Mucosa of stomach (tissue), 1 donor: ENCODE data around the gene TM4SF18.

Source experiments
- H3K27me3 ChIP-seq: one replicate; pipeline ENCODE4 v1.7.0; 2013; ENCODE audit warnings: mild to moderate bottlenecking, low read length; ENCODE audit not compliant: control insufficient read depth, insufficient read depth
- H3K36me3 ChIP-seq: one replicate; pipeline ENCODE4 v1.7.0; 2013; ENCODE audit warnings: low read length; ENCODE audit not compliant: control insufficient read depth, insufficient read depth
- H3K4me1 ChIP-seq: one replicate; pipeline ENCODE4 v1.7.0; 2013; ENCODE audit warnings: mild to moderate bottlenecking, low read length; ENCODE audit not compliant: control insufficient read depth, insufficient read depth
- H3K4me3 ChIP-seq: one replicate; pipeline ENCODE4 v1.7.0; 2013; ENCODE audit warnings: low read length
- H3K9ac ChIP-seq: one replicate; pipeline ENCODE4 v1.7.0; 2013; ENCODE audit warnings: mild to moderate bottlenecking, low read length, moderate library complexity
- H3K9me3 ChIP-seq: one replicate; pipeline ENCODE4 v1.7.0; 2013; ENCODE audit warnings: mild to moderate bottlenecking, low read length, moderate library complexity; ENCODE audit not compliant: control insufficient read depth
- donor health status: Pancreatic carcinoma.

Gene TM4SF18

GRCh38 chr3:149374391-149374790 lies 41.0 kb upstream of the TM4SF18 start:
- no peaks in the 10 kb centered on the region for H3K9me3 ChIP-seq
- no peak overlapping the region for H3K9ac ChIP-seq
- no peaks in the 10 kb centered on the region for H3K27me3 ChIP-seq
- peaks cover 57% of the 10 kb centered on the region for H3K4me1 ChIP-seq
- H3K36me3 ChIP-seq = no peaks in the 10 kb centered on the region
- H3K4me3 ChIP-seq = no peak overlapping the region

GRCh38 chr3:149373235-149374125 lies 40.0 kb upstream of the TM4SF18 start:
- H3K9me3 ChIP-seq = no peaks in the 10 kb centered on the region
- H3K36me3 ChIP-seq = no peaks in the 10 kb centered on the region
- H3K9ac ChIP-seq = peak overlapping the region; percentile 16
- H3K27me3 ChIP-seq = no peaks in the 10 kb centered on the region
- H3K4me3 ChIP-seq = no peak overlapping the region
- H3K4me1 ChIP-seq = peaks cover 59% of the 10 kb centered on the region

- H3K27me3 ChIP-seq = no peaks in the 10 kb centered on the region
- H3K36me3 ChIP-seq = no peaks in the 10 kb centered on the region
- no peak overlapping the region for H3K4me3 ChIP-seq
- peaks cover 62% of the 10 kb centered on the region for H3K4me1 ChIP-seq
- no peaks in the 10 kb centered on the region for H3K9me3 ChIP-seq
- peak overlapping the region; percentile 2 for H3K9ac ChIP-seq
Observed at GRCh38 chr3:149371723-149372114, 38.3 kb upstream of the TM4SF18 start.

GRCh38 chr3:149371001-149371722 lies 37.7 kb upstream of the TM4SF18 start:
- H3K4me1 ChIP-seq = peaks cover 66% of the 10 kb centered on the region

GRCh38 chr3:149369991-149370866 lies 36.8 kb upstream of the TM4SF18 start:
- Histone ChIP-seq H3K4me3 (no peak overlapping the region), H3K27me3 (no peaks in the 10 kb centered on the region), H3K9ac (no peak overlapping the region), H3K9me3 (no peaks in the 10 kb centered on the region), H3K36me3 (no peaks in the 10 kb centered on the region), H3K4me1 (peaks cover 57% of the 10 kb centered on the region)

More at GRCh38 chr3:149371001-149371722, 37.7 kb upstream of the TM4SF18 start:
- no peaks in the 10 kb centered on the region for H3K36me3 ChIP-seq
- H3K27me3 ChIP-seq = no peaks in the 10 kb centered on the region
- H3K4me3 ChIP-seq = no peak overlapping the region
- no peaks in the 10 kb centered on the region for H3K9me3 ChIP-seq
- H3K9ac ChIP-seq = peak overlapping the region; percentile 2

- no peaks in the 10 kb centered on the region for H3K27me3 ChIP-seq
- no peaks in the 10 kb centered on the region for H3K36me3 ChIP-seq
- H3K4me1 ChIP-seq = peaks cover 55% of the 10 kb centered on the region
- no peak overlapping the region for H3K4me3 ChIP-seq
- H3K9me3 ChIP-seq = no peaks in the 10 kb centered on the region
- H3K9ac ChIP-seq = peak overlapping the region; percentile 5
Observed at GRCh38 chr3:149368674-149369497, 35.5 kb upstream of the TM4SF18 start.

- Histone ChIP-seq H3K27me3 (no peaks in the 10 kb centered on the region), H3K9ac (peak overlapping the region; percentile 5), H3K36me3 (no peaks in the 10 kb centered on the region), H3K4me3 (no peak overlapping the region), H3K4me1 (peaks cover 55% of the 10 kb centered on the region), H3K9me3 (no peaks in the 10 kb centered on the region)
Observed at GRCh38 chr3:149368201-149368673, 34.8 kb upstream of the TM4SF18 start.

- Histone ChIP-seq H3K36me3 (no peaks in the 10 kb centered on the region), H3K27me3 (no peaks in the 10 kb centered on the region), H3K9me3 (no peaks in the 10 kb centered on the region), H3K4me1 (peaks cover 49% of the 10 kb centered on the region), H3K9ac (peak overlapping the region; percentile 51), H3K4me3 (no peak overlapping the region)
Observed at GRCh38 chr3:149366941-149367840, 33.8 kb upstream of the TM4SF18 start.

- H3K9ac ChIP-seq = no peak overlapping the region
- H3K9me3 ChIP-seq = no peaks in the 10 kb centered on the region
- H3K4me1 ChIP-seq = peaks cover 40% of the 10 kb centered on the region
- H3K27me3 ChIP-seq = no peaks in the 10 kb centered on the region
- no peaks in the 10 kb centered on the region for H3K36me3 ChIP-seq
- no peak overlapping the region for H3K4me3 ChIP-seq
Observed at GRCh38 chr3:149366031-149366430, 32.6 kb upstream of the TM4SF18 start.

GRCh38 chr3:149364624-149365023 lies 31.2 kb upstream of the TM4SF18 start:
- Histone ChIP-seq H3K4me3 (no peak overlapping the region), H3K9me3 (no peaks in the 10 kb centered on the region), H3K27me3 (no peaks in the 10 kb centered on the region), H3K9ac (no peak overlapping the region), H3K4me1 (peaks cover 27% of the 10 kb centered on the region), H3K36me3 (no peaks in the 10 kb centered on the region)
